ENCODE results near the gene CACNA1A.

Gene CACNA1A

GRCh38 chr19:13382633-13382938, 123.7 kb downstream of the CACNA1A start:
- DNase-seq (ENCODE audit: low spot score): no peak
- TF ChIP-seq CTCF (IDR thresholded peaks at IDR 0.05; ENCODE audit: extremely low read depth, missing control alignments): no peak

DNA sequence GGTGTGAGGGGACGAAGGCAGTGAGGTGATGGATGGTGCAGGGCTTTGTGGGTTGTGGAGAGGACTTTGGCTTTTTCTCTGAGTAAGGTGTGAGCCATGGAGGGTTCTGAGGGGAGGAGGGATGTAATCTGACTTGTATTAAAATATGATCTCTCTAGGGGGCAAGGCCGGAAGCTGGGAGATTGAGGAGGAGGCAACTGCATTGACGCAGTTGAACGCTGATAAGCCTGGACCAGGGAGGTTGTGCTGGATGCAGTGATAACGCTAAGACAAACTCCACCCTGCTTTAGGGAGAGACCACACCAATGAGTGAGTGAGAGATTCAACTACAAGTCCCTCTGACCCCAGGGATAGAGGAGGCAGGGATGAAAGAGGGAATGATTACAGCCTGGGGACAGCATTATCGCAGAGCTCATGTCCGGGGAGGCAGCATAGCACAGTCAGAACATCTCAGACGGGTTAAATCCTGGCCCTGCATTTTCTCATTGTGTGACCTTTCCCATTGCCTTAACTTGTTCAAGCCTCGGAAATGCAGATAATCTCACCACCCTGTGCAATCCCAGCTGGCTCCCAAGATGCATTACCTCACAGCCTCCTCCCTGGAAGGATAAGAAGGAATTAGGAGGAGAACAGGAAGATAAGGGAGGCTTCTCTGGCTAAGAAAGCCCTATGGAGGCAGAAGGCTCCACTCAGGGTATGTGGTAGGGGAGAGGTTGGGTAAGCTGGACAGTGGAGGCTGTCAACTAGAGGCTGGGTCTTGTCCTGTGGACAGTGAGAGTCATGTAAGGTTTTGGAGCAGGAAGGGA, 124.2 kb downstream of the CACNA1A start:
- no peak for TF ChIP-seq CTCF (IDR thresholded peaks at IDR 0.05; ENCODE audit: extremely low read depth, missing control alignments)
- DNase-seq (ENCODE audit: low spot score): no peak

GRCh38 chr19:13376537-13376936, 129.7 kb downstream of the CACNA1A start:
- no peak for DNase-seq (ENCODE audit: low spot score)
- no peak for TF ChIP-seq CTCF (IDR thresholded peaks at IDR 0.05; ENCODE audit: extremely low read depth, missing control alignments)

- no peak for DNase-seq (ENCODE audit: low spot score)
Observed at GRCh38 chr19:13373599-13373998, 132.7 kb downstream of the CACNA1A start.

DNA sequence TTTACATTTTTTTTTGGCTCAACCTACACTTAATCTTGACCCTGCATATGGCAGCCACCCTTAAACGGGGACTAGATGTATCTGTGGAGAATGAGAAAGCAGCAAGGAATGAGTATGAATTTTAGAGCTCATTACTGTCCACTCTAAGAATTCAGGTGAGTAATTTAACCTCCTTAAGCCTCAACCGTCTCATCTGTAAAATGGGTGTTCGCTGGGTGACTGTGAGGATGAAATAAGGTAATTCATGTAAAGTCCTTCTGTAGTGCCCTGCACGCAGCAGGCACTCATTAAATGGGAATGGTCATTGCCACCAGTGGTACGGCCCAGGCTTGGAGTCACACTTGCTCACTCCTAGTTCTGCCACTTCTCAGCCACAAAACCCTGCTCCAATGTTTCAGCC, 135.3 kb downstream of the CACNA1A start:
- no peak for DNase-seq (ENCODE audit: low spot score)
- TF ChIP-seq CTCF (IDR thresholded peaks at IDR 0.05; ENCODE audit: extremely low read depth, missing control alignments): no peak

More at GRCh38 chr19:13373599-13373998, 132.7 kb downstream of the CACNA1A start:
- TF ChIP-seq CTCF (IDR thresholded peaks at IDR 0.05; ENCODE audit: extremely low read depth, missing control alignments): no peak

DNA sequence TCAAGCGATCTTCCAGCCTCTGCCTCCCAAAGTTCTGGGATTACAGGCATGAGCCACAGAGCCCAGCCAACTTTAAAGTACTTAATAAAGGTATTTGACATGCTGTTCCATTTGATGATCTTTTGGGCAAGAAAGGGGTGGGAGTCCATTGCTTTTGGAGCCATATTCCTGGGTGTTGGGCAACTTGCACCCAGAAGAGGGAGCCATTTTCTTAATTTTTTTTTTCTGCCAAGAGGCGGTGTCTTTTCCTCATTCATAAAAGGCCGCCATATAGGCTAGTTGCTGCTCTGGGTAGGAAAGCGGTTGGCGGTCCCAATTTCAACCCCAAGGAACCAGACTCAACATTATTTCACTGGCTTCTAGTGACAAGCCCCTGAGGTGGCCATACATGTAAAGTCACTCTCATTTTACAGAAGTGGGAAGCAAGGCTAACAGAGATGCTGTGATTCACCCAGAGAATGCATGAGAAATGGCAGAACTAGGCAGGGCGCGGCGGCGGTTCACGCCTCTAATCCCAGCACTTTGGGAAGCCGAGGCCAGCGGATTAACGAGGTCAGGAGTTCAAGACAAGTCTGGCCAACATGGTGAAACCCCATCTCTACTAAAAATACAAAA, 139.6 kb downstream of the CACNA1A start:
- TF ChIP-seq CTCF (IDR thresholded peaks at IDR 0.05; ENCODE audit: extremely low read depth, missing control alignments): no peak
- DNase-seq (ENCODE audit: low spot score): no peak

DNA sequence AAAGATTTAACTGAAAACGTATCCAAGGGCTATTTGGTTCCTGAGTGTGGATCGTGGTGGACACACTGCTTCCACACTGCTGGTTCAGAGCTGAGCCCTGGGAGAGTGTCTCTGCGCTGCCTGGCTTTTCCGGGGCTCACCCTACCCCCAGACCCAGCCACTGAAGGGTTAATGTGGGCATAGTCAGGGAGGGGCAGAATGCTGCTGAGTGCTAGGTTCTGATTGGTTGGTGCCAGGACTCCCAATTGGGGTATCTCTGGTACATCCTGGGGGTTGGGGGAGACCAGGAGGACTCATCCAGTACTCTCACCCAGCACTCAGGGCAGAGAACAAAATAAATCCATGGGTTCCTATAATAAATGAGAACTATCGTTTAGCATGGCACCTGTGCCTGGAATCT, 142.3 kb downstream of the CACNA1A start:
- no peak for DNase-seq (ENCODE audit: low spot score)
- no peak for TF ChIP-seq CTCF (IDR thresholded peaks at IDR 0.05; ENCODE audit: extremely low read depth, missing control alignments)

Data from GM20000 (cell line).